Measurements from ENCODE around the gene ZNF655. TPM values are rescaled to one million over a fixed set of nuclear protein-coding genes. Genes with fewer than 3 reads are reported as not detected.

The ZNF655 gene
- total and polyA plus RNA-seq, 2 donors (not counting 3 experiments of a cell fraction or from before 2014, with no cell fraction given), result 16.9 to 20.4 TPM

DNA sequence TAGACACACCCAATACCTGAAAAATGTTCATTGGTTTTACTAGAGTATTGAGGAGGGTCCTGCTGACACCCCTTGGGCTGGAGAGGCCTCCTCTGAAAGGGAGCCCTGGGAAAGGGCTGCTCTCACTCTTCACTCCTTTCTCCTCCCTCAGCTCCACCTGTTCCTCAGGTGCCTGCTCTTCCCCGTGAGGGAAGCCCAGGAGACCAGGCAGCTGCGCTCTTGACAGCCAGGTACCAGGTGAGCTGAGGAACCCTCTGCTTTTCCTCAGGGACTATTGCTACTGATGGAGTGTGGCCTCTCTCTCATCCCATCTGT is 3.3 kb downstream of the ZNF655 start:
- POLR2A ChIA-PET, result no interaction called here
- H3K79me2 ChIP-seq (ENCODE audit: control insufficient read depth, insufficient read depth, low read length), result peaks cover 13% of the 10 kb centered on the region
- no peaks in the 10 kb centered on the region for H3K9me3 ChIP-seq (replicated peaks; ENCODE audit: control insufficient read depth, insufficient read depth, low read length)
- CTCF ChIA-PET, result no interaction called here
- peaks cover 20% of the 10 kb centered on the region for H3K4me1 ChIP-seq (ENCODE audit: control insufficient read depth, extremely low read depth, insufficient read depth, low read length)
- no peak overlapping the region for H3K27ac ChIP-seq (ENCODE audit: insufficient read depth, low read depth, low read length)
- no peak for TF ChIP-seq POLR2A (IDR thresholded peaks at IDR 0.05; ENCODE audit: low read depth, low read length)
- no peak overlapping the region for H2AFZ ChIP-seq (ENCODE audit: low read depth, low read length)
- H3K9me1 ChIP-seq (replicated peaks; ENCODE audit: control insufficient read depth, extremely low read depth, insufficient read depth, low read length), result no peaks in the 10 kb centered on the region
- H3K27me3 ChIP-seq (ENCODE audit: control insufficient read depth in 2 of 2, insufficient read depth in 2 of 2, low read length in 2 of 2), result no peaks in the 10 kb centered on the region
- dilution Hi-C loops (cut with MboI; ENCODE audit: extremely low pct_ligation_motif_present, low sequenced_read_pairs) (no loop called here), intact Hi-C loops (cut with micrococcal nuclease) (no loop called here)
- no peaks in the 10 kb centered on the region for H4K20me1 ChIP-seq (replicated peaks; ENCODE audit: control insufficient read depth, extremely low read depth, insufficient read depth, low read length)
- no peak overlapping the region for H3K9ac ChIP-seq (replicated peaks; ENCODE audit: extremely low read depth, insufficient read depth, low read length)
- H3K4me3 ChIP-seq (replicated peaks in 1 of 3; ENCODE audit: insufficient read depth in 1 of 3, low read depth in 1 of 3, low read length in 3 of 3), result no peak overlapping the region
- FAIRE-seq (no peak), DNase-seq (ENCODE audit: low read depth, low spot score) (no peak)
- no peak overlapping the region for H3K4me2 ChIP-seq (ENCODE audit: insufficient read depth, low read length)
- H3K36me3 ChIP-seq (ENCODE audit: control insufficient read depth in 2 of 2, extremely low read depth in 1 of 2, insufficient read depth in 2 of 2, low read length in 2 of 2), result peaks cover 4 to 16% of the 10 kb centered on the region in 2 experiments
- no TSS peak for BruUV-seq (replicated peaks)

DNA sequence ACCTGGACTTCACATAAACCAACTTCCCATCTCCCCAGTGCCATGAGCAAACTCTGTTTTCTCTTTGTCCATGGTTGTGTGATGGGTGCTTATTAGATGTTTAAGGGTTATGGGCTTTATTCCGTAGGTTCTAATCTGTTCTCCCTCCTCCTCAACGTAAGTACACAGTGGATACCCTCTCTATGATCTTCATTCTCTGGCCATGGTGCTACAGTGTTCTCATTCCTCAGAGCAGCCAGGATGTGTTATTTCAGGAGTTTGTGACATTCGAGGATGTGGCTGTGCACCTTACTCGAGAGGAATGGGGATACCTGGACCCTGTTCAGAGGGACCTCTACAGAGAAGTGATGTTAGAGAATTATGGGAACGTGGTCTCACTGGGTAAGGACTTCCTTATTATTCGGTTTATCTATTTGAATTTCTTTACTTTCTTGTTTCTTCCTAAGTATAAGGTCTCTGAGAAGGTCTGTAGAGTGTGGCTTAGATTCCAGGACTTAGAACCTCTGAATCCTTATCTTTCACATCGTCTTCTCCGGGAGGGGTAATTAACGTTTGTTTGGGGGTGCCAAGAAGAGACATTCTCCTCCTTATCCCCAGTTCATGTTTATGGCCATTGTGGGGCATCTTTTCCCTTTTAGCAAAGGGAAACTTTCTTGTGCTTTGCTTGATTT is 3.8 kb downstream of the ZNF655 start:
- ChIA-PET CTCF (no interaction called here), POLR2A (no interaction called here)
- TF ChIP-seq POLR2AphosphoS5 (IDR thresholded peaks at IDR 0.05; ENCODE audit: insufficient read depth, low read depth, low read length), result no peak
- TF ChIP-seq GATA2 (IDR thresholded peaks at IDR 0.05; ENCODE audit: insufficient read depth, insufficient read length, low read depth, low read length), result no peak
- TF ChIP-seq EZH2 (IDR thresholded peaks at IDR 0.05; ENCODE audit: borderline replicate concordance, low read depth, low read length, severe bottlenecking), result no peak
- TF ChIP-seq FOS (IDR thresholded peaks at IDR 0.05; ENCODE audit: borderline replicate concordance, insufficient read depth, low read length), result no peak
- TF ChIP-seq, protein P1, sequence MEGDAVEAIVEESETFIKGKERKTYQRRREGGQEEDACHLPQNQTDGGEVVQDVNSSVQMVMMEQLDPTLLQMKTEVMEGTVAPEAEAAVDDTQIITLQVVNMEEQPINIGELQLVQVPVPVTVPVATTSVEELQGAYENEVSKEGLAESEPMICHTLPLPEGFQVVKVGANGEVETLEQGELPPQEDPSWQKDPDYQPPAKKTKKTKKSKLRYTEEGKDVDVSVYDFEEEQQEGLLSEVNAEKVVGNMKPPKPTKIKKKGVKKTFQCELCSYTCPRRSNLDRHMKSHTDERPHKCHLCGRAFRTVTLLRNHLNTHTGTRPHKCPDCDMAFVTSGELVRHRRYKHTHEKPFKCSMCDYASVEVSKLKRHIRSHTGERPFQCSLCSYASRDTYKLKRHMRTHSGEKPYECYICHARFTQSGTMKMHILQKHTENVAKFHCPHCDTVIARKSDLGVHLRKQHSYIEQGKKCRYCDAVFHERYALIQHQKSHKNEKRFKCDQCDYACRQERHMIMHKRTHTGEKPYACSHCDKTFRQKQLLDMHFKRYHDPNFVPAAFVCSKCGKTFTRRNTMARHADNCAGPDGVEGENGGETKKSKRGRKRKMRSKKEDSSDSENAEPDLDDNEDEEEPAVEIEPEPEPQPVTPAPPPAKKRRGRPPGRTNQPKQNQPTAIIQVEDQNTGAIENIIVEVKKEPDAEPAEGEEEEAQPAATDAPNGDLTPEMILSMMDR (IDR thresholded peaks at IDR 0.05; ENCODE audit: extremely low read depth in 1 of 2, insufficient read depth in 1 of 2, low read depth in 1 of 2, low read length in 2 of 2), result no peak
- DNase-seq (ENCODE audit: low read depth, low spot score) (no peak), FAIRE-seq (no peak)
- H2AFZ ChIP-seq (ENCODE audit: low read depth, low read length), result no peak overlapping the region
- peaks cover 20% of the 10 kb centered on the region for H3K4me1 ChIP-seq (ENCODE audit: control insufficient read depth, extremely low read depth, insufficient read depth, low read length)
- no peaks in the 10 kb centered on the region for H3K9me3 ChIP-seq (replicated peaks; ENCODE audit: control insufficient read depth, insufficient read depth, low read length)
- no peaks in the 10 kb centered on the region for H3K9me1 ChIP-seq (replicated peaks; ENCODE audit: control insufficient read depth, extremely low read depth, insufficient read depth, low read length)
- peaks cover 4 to 16% of the 10 kb centered on the region in 2 experiments for H3K36me3 ChIP-seq (ENCODE audit: control insufficient read depth in 2 of 2, extremely low read depth in 1 of 2, insufficient read depth in 2 of 2, low read length in 2 of 2)
- no peaks in the 10 kb centered on the region for H3K27me3 ChIP-seq (ENCODE audit: control insufficient read depth in 2 of 2, insufficient read depth in 2 of 2, low read length in 2 of 2)
- peak overlapping the region; percentile 20 for H3K27ac ChIP-seq (ENCODE audit: insufficient read depth, low read depth, low read length)
- H4K20me1 ChIP-seq (replicated peaks; ENCODE audit: control insufficient read depth, extremely low read depth, insufficient read depth, low read length), result no peaks in the 10 kb centered on the region
- intact Hi-C loops (cut with micrococcal nuclease), result no loop called here
- no peak overlapping the region for H3K9ac ChIP-seq (replicated peaks; ENCODE audit: extremely low read depth, insufficient read depth, low read length)
- H3K4me3 ChIP-seq (replicated peaks in 1 of 3; ENCODE audit: insufficient read depth in 1 of 3, low read depth in 1 of 3, low read length in 3 of 3), result no peak overlapping the region
- TSS peak; percentile 21 for BruUV-seq (replicated peaks)
- dilution Hi-C loops (cut with MboI; ENCODE audit: extremely low pct_ligation_motif_present, low sequenced_read_pairs), result no loop called here
- peaks cover 13% of the 10 kb centered on the region for H3K79me2 ChIP-seq (ENCODE audit: control insufficient read depth, insufficient read depth, low read length)
- H3K4me2 ChIP-seq (ENCODE audit: insufficient read depth, low read length), result peak overlapping the region; percentile 6

Measured in endothelial cell of umbilical vein (primary cell).